NOMO-1 treated with dmso at 0.1 percent for 144 hours (cell line): ENCODE data around the gene FAM118A.
"Not testable (repeated sequence)": the region's sequence is repeated elsewhere in the genome, so short reads cannot be mapped to it uniquely, and the experiment has no call there.

Experiments
- DNase-seq: peaks from one replicate; lab custom pipeline; 2025; ENCODE audit not compliant: unreplicated experiment; lab: John Stamatoyannopoulos, UW

FAM118A gene

GRCh38 chr22:45329530-45329936 is 19.8 kb downstream of the FAM118A start:
- DNase-seq = no peak

GRCh38 chr22:45330548-45330947 is 20.8 kb downstream of the FAM118A start:
- DNase-seq = no peak

- DNase-seq = no peak
Measured at GRCh38 chr22:45331486-45331885, 21.8 kb downstream of the FAM118A start.

- no peak for DNase-seq
Measured at GRCh38 chr22:45332001-45332400, 22.3 kb downstream of the FAM118A start.

- no peak for DNase-seq
Measured at GRCh38 chr22:45334068-45334467, 24.3 kb downstream of the FAM118A start.

GRCh38 chr22:45334528-45334927 is 24.8 kb downstream of the FAM118A start:
- DNase-seq = no peak

GRCh38 chr22:45335021-45335818 is 25.5 kb downstream of the FAM118A start:
- no peak for DNase-seq

GRCh38 chr22:45335854-45336522 is 26.3 kb downstream of the FAM118A start:
- DNase-seq = no peak

- no peak for DNase-seq
Measured at GRCh38 chr22:45336971-45337431, 27.3 kb downstream of the FAM118A start.

GRCh38 chr22:45337536-45337935 is 27.8 kb downstream of the FAM118A start:
- no peak for DNase-seq

- no peak for DNase-seq
Measured at GRCh38 chr22:45338795-45339194, 29.1 kb downstream of the FAM118A start.

- DNase-seq = no peak
Measured at GRCh38 chr22:45340323-45340722, 30.6 kb downstream of the FAM118A start.

- DNase-seq = no peak
Measured at GRCh38 chr22:45341498-45341897, 31.8 kb downstream of the FAM118A start.

- no peak for DNase-seq
Measured at GRCh38 chr22:45343143-45343542, 33.4 kb downstream of the FAM118A start.

- no peak for DNase-seq
Measured at GRCh38 chr22:45344334-45344733, 34.6 kb downstream of the FAM118A start.

- no peak for DNase-seq
Measured at GRCh38 chr22:45349916-45350315, 40.2 kb downstream of the FAM118A start.

GRCh38 chr22:45351956-45352355 is 42.2 kb downstream of the FAM118A start:
- no peak for DNase-seq

GRCh38 chr22:45352757-45353156 is 43.0 kb downstream of the FAM118A start:
- DNase-seq = not testable (repeated sequence)

- no peak for DNase-seq
Measured at GRCh38 chr22:45353786-45354185, 44.1 kb downstream of the FAM118A start.

- DNase-seq = no peak
Measured at GRCh38 chr22:45357490-45357889, 47.8 kb downstream of the FAM118A start.

GRCh38 chr22:45358127-45358526 is 48.4 kb downstream of the FAM118A start:
- no peak for DNase-seq

- no peak for DNase-seq
Measured at GRCh38 chr22:45359627-45360026, 49.9 kb downstream of the FAM118A start.
